Neural cell (in vitro differentiated cells): ENCODE measurements around the gene ARSA. TPM values are rescaled to one million over a fixed set of nuclear protein-coding genes. Genes with fewer than 3 reads are reported as not detected.

Experiments
- H2AFZ ChIP-seq: fragments of 200-600, 300-800 bp; sonication (generic), shearing (Covaris generic); 2 replicates; pipeline ENCODE4 v1.6.0; 2014; ENCODE audit warnings: low read depth, mild to moderate bottlenecking, antibody characterized with exemption, low read length, moderate library complexity
- H3F3A ChIP-seq: fragments of 200-600 bp; shearing (Covaris generic); 2 replicates; pipeline ENCODE4 v1.6.1; 2016; ENCODE audit warnings: mild to moderate bottlenecking, moderate library complexity, mixed read lengths, antibody characterized with exemption, low read length; ENCODE audit not compliant: insufficient read depth, poor library complexity, severe bottlenecking
- H3K27ac ChIP-seq: fragments of 200-600, 300-800 bp; sonication (generic), shearing (Covaris generic); 2 replicates; pipeline ENCODE4 v1.5.1; 2014; ENCODE audit warnings: mild to moderate bottlenecking, low read length, moderate library complexity
- H3K27me3 ChIP-seq: fragments of 300-800, 200-600 bp; sonication (generic), shearing (Covaris generic); 2 replicates; pipeline ENCODE4 v1.6.0; 2014; ENCODE audit warnings: mild to moderate bottlenecking, low read depth, low read length, moderate library complexity; ENCODE audit not compliant: insufficient read depth
- H3K36me3 ChIP-seq: fragments of 300-800, 200-600 bp; sonication (generic), shearing (Covaris generic); 2 replicates; pipeline ENCODE4 v1.5.1; 2014; ENCODE audit warnings: mild to moderate bottlenecking, antibody characterized with exemption, low read length, moderate library complexity; ENCODE audit not compliant: insufficient read depth
- H3K4me2 ChIP-seq: fragments of 300-800, 200-600 bp; sonication (generic), shearing (Covaris generic); 2 replicates; pipeline ENCODE4 v1.6.0; 2014; ENCODE audit warnings: mild to moderate bottlenecking, low read length
- H3K4me3 ChIP-seq: fragments of 300-800, 200-600 bp; sonication (generic), shearing (Covaris generic); 2 replicates; pipeline ENCODE4 v1.5.1; 2014; ENCODE audit warnings: mild to moderate bottlenecking, low read length, moderate library complexity
- H3K79me2 ChIP-seq: fragments of 200-600 bp; shearing (Covaris generic); replicated peaks from 2 replicates; pipeline ENCODE4 v1.6.0; 2014; ENCODE audit warnings: mild to moderate bottlenecking, low read length, moderate library complexity; ENCODE audit not compliant: insufficient read depth
- H3K9ac ChIP-seq: fragments of 300-800, 200-600 bp; sonication (generic), shearing (Covaris generic); 2 replicates; pipeline ENCODE4 v1.6.1; 2016; ENCODE audit warnings: mild to moderate bottlenecking, low read length, mixed read lengths
- H3K9me2 ChIP-seq: fragments of 200-600 bp; shearing (Covaris generic); 2 replicates; pipeline ENCODE4 v1.6.1; 2016; ENCODE audit warnings: mild to moderate bottlenecking, low read length, mixed read lengths; ENCODE audit not compliant: insufficient read depth
- H3K9me3 ChIP-seq: fragments of 200-600, 300-800 bp; sonication (generic), shearing (Covaris generic); 2 replicates; pipeline ENCODE4 v1.6.1; 2016; ENCODE audit warnings: mild to moderate bottlenecking, mixed run types, low read length, moderate library complexity, mixed read lengths
- H4K20me1 ChIP-seq: fragments of 200-600 bp; shearing (Covaris generic); 2 replicates; pipeline ENCODE4 v1.6.1; 2016; ENCODE audit warnings: mild to moderate bottlenecking, mixed run types; ENCODE audit not compliant: insufficient read depth
- EP300 ChIP-seq: fragments of 450-650 bp; conservative IDR thresholded peaks from 2 replicates; pipeline ENCODE4 v1.6.1; 2014; ENCODE audit warnings: antibody characterized with exemption, mild to moderate bottlenecking, moderate library complexity; ENCODE audit not compliant: poor library complexity, severe bottlenecking
- EZH2 ChIP-seq: fragments of 200-600, 300-800 bp; shearing (Covaris generic), sonication (generic); IDR thresholded peaks from 2 replicates; pipeline ENCODE4 v1.6.1; 2014; ENCODE audit warnings: antibody characterized with exemption, low read length, borderline replicate concordance, mild to moderate bottlenecking; ENCODE audit not compliant: insufficient read depth, poor library complexity, severe bottlenecking
- MXI1 ChIP-seq: fragments of 450-650 bp; conservative IDR thresholded peaks from 2 replicates; pipeline ENCODE4 v1.6.1; 2014; ENCODE audit warnings: antibody characterized with exemption, mild to moderate bottlenecking; ENCODE audit not compliant: poor library complexity, severe bottlenecking
- POLR2AphosphoS5 ChIP-seq: IDR thresholded peaks from 2 replicates; pipeline ENCODE4 v1.6.1; 2012
- RAD21 ChIP-seq: fragments of 450-650 bp; conservative IDR thresholded peaks from 2 replicates; pipeline ENCODE4 v1.6.1; 2014; ENCODE audit warnings: antibody characterized with exemption, mild to moderate bottlenecking, moderate library complexity
- REST ChIP-seq: IDR thresholded peaks from 2 replicates; pipeline ENCODE4 v1.6.1; 2012; ENCODE audit warnings: borderline replicate concordance
- SMC3 ChIP-seq: fragments of 450-650 bp; conservative IDR thresholded peaks from 2 replicates; pipeline ENCODE4 v1.6.1; 2014; ENCODE audit warnings: antibody characterized with exemption, mild to moderate bottlenecking, moderate library complexity; ENCODE audit not compliant: poor library complexity
- TAF1 ChIP-seq: IDR thresholded peaks from 2 replicates; pipeline ENCODE4 v1.6.1; 2012; ENCODE audit warnings: low read depth
- polyA plus RNA-seq: library from polyadenylated mRNA; depleted of rRNA; stranded (reverse); fragments of >200 nt; gene quantifications from 2 replicates; pipeline ENCODE4 v1.2.3, GENCODE V29; 2014
- TF ChIP-seq, protein P1 (sequence below): fragments of 450-650 bp; IDR thresholded peaks from 2 replicates; pipeline ENCODE4 v1.5.1; 2014; ENCODE audit warnings: antibody characterized with exemption, mild to moderate bottlenecking, moderate library complexity; ENCODE audit not compliant: poor library complexity, severe bottlenecking

ARSA gene
- polyA plus RNA-seq, 1 donor from 2014 or later, result 32.5 TPM

DNA sequence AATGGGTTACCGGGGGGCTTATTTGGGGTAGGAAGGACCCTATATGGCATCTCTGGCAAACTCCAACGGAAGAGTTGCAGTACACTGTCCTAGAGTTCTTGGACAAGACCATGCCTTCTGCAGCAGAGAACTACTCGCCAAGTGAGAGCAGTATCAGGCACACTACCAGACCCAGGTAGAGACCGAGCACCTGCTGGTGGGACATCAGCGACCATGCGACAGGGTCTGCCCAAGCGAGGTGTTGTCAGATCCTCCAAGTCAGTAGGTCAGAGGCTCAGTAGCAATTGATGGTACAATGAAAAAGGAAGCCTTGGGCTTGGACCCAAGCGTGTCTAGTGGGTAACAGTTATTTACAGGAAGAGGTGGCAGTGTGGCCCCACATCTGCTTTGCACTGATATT is 42.2 kb downstream of the ARSA start:
- H3K9me3 ChIP-seq, result no peaks in the 10 kb centered on the region
- H3K4me2 ChIP-seq, result no peak overlapping the region
- no peak overlapping the region for H2AFZ ChIP-seq
- peaks cover 9% of the 10 kb centered on the region for H3K79me2 ChIP-seq
- no peak overlapping the region for H3K27ac ChIP-seq
- H3K27me3 ChIP-seq, result no peaks in the 10 kb centered on the region
- TF ChIP-seq SMC3 (no peak), RAD21 (no peak), TAF1 (no peak), EZH2 (no peak), REST (no peak), POLR2AphosphoS5 (no peak), EP300 (no peak), MXI1 (no peak)
- TF ChIP-seq, protein P1, sequence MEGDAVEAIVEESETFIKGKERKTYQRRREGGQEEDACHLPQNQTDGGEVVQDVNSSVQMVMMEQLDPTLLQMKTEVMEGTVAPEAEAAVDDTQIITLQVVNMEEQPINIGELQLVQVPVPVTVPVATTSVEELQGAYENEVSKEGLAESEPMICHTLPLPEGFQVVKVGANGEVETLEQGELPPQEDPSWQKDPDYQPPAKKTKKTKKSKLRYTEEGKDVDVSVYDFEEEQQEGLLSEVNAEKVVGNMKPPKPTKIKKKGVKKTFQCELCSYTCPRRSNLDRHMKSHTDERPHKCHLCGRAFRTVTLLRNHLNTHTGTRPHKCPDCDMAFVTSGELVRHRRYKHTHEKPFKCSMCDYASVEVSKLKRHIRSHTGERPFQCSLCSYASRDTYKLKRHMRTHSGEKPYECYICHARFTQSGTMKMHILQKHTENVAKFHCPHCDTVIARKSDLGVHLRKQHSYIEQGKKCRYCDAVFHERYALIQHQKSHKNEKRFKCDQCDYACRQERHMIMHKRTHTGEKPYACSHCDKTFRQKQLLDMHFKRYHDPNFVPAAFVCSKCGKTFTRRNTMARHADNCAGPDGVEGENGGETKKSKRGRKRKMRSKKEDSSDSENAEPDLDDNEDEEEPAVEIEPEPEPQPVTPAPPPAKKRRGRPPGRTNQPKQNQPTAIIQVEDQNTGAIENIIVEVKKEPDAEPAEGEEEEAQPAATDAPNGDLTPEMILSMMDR, result no peak
- no peak overlapping the region for H3K4me3 ChIP-seq
- H3F3A ChIP-seq, result no peaks in the 10 kb centered on the region
- no peak overlapping the region for H3K9ac ChIP-seq
- H4K20me1 ChIP-seq, result no peaks in the 10 kb centered on the region
- H3K36me3 ChIP-seq, result no peaks in the 10 kb centered on the region
- no peaks in the 10 kb centered on the region for H3K9me2 ChIP-seq

DNA sequence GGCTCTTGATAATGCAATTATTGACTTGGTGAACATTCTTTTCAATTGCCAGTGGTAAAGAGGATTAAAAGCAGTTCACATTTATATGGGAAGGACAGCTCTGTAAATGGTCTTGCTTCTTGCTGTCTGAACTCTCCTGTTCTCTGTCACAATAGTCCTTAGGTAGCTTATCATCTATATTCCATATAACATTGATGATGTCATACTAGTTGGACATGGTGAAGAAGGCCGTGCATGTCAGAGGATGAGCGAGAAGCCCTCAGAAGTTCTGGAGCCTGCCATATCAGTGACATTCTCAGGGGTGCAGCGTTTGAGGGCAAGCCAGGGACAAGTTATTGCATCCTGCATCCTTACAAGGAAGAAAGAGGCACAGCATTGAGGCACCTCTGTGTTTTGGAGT is 42.7 kb downstream of the ARSA start:
- H3K4me3 ChIP-seq, result no peak overlapping the region
- no peak overlapping the region for H2AFZ ChIP-seq
- peaks cover 9% of the 10 kb centered on the region for H3K79me2 ChIP-seq
- no peaks in the 10 kb centered on the region for H3K27me3 ChIP-seq
- H4K20me1 ChIP-seq, result no peaks in the 10 kb centered on the region
- H3F3A ChIP-seq, result no peaks in the 10 kb centered on the region
- no peak for TF ChIP-seq MXI1
- TF ChIP-seq POLR2AphosphoS5, result no peak
- no peak for TF ChIP-seq SMC3
- TF ChIP-seq RAD21, result no peak
- TF ChIP-seq TAF1, result no peak
- TF ChIP-seq EZH2, result no peak
- TF ChIP-seq, protein P1, result no peak
- no peak for TF ChIP-seq REST
- no peak for TF ChIP-seq EP300
- no peak overlapping the region for H3K4me2 ChIP-seq
- no peak overlapping the region for H3K27ac ChIP-seq
- H3K9ac ChIP-seq, result no peak overlapping the region
- H3K9me2 ChIP-seq, result no peaks in the 10 kb centered on the region
- H3K36me3 ChIP-seq, result no peaks in the 10 kb centered on the region
- no peaks in the 10 kb centered on the region for H3K9me3 ChIP-seq
